HG02884 (cell line): ENCODE results near the gene HEY2.
A peak's percentile ranks its signal among the peaks of the same experiment; 100 is the strongest.
"Not testable (repeated sequence)": the region's sequence is repeated elsewhere in the genome, so short reads cannot be mapped to it uniquely, and the experiment has no call there.

Source experiments
- ATAC-seq: cut with Tn5 transposase; IDR thresholded peaks from one replicate; pipeline ENCODE4 v1.9.1; 2021; ENCODE audit warnings: mild to moderate bottlenecking, moderate library complexity; ENCODE audit not compliant: unreplicated experiment

HEY2 gene

GRCh38 chr6:125769147-125769783 is 19.8 kb downstream of the HEY2 start:
- ATAC-seq, result no peak

GRCh38 chr6:125773387-125774341 is 24.2 kb downstream of the HEY2 start:
- ATAC-seq, result no peak

GRCh38 chr6:125776107-125776826 is 26.8 kb downstream of the HEY2 start:
- not testable (repeated sequence) for ATAC-seq

GRCh38 chr6:125779924-125780539 is 30.6 kb downstream of the HEY2 start:
- peak; percentile 71 for ATAC-seq

GRCh38 chr6:125780540-125781313 is 31.3 kb downstream of the HEY2 start:
- ATAC-seq, result peak; percentile 73

- ATAC-seq, result peak; percentile 39
Measured at GRCh38 chr6:125781314-125781868, 32.0 kb downstream of the HEY2 start.

GRCh38 chr6:125784365-125784764 is 34.9 kb downstream of the HEY2 start:
- no peak for ATAC-seq

- no peak for ATAC-seq
Measured at GRCh38 chr6:125787791-125788190, 38.4 kb downstream of the HEY2 start.

GRCh38 chr6:125789167-125789566 is 39.7 kb downstream of the HEY2 start:
- ATAC-seq, result no peak

GRCh38 chr6:125789576-125790357 is 40.3 kb downstream of the HEY2 start:
- ATAC-seq, result peak; percentile 30

- peak; percentile 61 for ATAC-seq
Measured at GRCh38 chr6:125790358-125791150, 41.1 kb downstream of the HEY2 start, which contains the start of gene NCOA7. Gene NCOA7 (plus strand): TSS chr6:125790960. CDS start chr6:125815355, 24,395 bp downstream.

GRCh38 chr6:125791151-125791819 is 41.9 kb downstream of the HEY2 start:
- ATAC-seq, result peak; percentile 27

GRCh38 chr6:125791820-125792165 is 42.4 kb downstream of the HEY2 start:
- ATAC-seq, result no peak

GRCh38 chr6:125792172-125792571 is 42.7 kb downstream of the HEY2 start:
- no peak for ATAC-seq

- no peak for ATAC-seq
Measured at GRCh38 chr6:125792680-125793079, 43.2 kb downstream of the HEY2 start.

GRCh38 chr6:125793280-125793679 is 43.8 kb downstream of the HEY2 start:
- ATAC-seq, result no peak

- ATAC-seq, result no peak
Measured at GRCh38 chr6:125793863-125794262, 44.4 kb downstream of the HEY2 start.
